NT2/D1 (cell line): ENCODE results near the gene HNRNPUL1.

ENCODE experiments used
- SUZ12 ChIP-seq: IDR thresholded peaks from 2 replicates; pipeline ENCODE4 v1.6.1; 2011; ENCODE audit not compliant: insufficient read length, insufficient read depth; ENCODE audit errors: extremely low read depth
- YY1 ChIP-seq: IDR thresholded peaks from 2 replicates; pipeline ENCODE4 v1.6.1; 2011; ENCODE audit not compliant: insufficient read length, insufficient read depth

DNA sequence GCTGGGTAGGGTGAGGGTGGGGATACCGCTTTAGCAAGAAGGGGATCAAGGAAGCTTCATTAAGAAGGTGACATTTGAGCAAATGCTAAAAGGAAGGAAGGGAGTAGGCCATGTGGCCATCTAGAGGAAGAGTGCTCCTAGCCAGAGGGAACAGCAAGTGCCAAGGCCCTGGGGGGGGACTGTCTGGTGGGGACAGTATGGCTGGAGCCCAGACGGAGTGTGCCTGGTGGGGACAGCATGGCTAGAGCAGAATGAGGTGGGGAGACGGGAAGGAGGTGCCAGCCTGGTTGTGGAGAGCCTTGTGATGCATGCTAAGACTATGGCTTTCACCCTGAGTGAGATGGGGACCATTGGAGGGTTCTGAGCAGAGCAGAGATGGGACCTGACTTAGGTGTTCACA is 91.6 kb downstream of the HNRNPUL1 start:
- TF ChIP-seq YY1, result no peak
- TF ChIP-seq SUZ12, result no peak
